Measurements from ENCODE around the gene ITK.

DNA sequence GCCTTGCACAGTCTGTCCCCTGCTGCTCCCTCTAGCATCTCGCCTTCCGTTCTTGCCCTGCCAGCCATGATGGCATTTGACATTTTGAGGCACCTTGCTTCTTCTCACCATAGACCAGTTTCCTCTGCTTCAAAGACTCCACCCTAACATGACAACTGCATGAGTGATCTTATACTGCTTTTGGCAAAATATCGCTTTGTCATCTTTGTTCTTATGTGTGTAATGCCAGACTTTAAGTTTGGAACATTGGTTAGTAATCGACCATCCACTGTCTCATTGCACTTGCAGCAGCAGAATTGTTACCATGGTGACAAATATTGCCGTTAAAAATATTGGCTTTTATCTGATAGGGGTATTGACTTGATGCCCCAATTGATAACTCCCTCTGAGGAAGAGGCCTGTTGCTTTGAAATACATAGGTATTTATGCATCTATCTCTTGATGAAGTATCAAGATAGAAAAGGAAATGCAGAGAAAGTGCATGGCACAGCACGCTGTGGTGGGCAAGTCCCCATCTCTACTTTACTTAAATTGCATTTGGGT, 21.4 kb upstream of the ITK start:
- TF ChIP-seq GATA2 (IDR thresholded peaks at IDR 0.05; ENCODE audit: low read depth, low read length) (no peak), GATA3 (IDR thresholded peaks at IDR 0.05; ENCODE audit: low read depth, low read length) (no peak)

Measured in SH-SY5Y (cell line).